Neuron (in vitro differentiated cells): ENCODE results near the gene MGMT.
"Not testable (repeated sequence)": the region's sequence is repeated elsewhere in the genome, so short reads cannot be mapped to it uniquely, and the experiment has no call there.

Experiments used
- H2AFZ ChIP-seq: one replicate; pipeline ENCODE4 v1.6.1; 2013; ENCODE audit warnings: low read depth, mild to moderate bottlenecking, inconsistent platforms, low read length, moderate library complexity
- H3K27me3 ChIP-seq: one replicate; pipeline ENCODE4 v1.6.1; 2013; ENCODE audit warnings: low read length; ENCODE audit not compliant: insufficient read depth
- H3K36me3 ChIP-seq: one replicate; pipeline ENCODE4 v1.6.1; 2013; ENCODE audit warnings: low read length; ENCODE audit not compliant: insufficient read depth
- H3K4me1 ChIP-seq: one replicate; pipeline ENCODE4 v1.6.1; 2013; ENCODE audit warnings: low read length; ENCODE audit not compliant: insufficient read depth
- H3K4me3 ChIP-seq: 2 replicates; pipeline ENCODE4 v1.5.1; 2013; ENCODE audit warnings: mild to moderate bottlenecking, low read length, moderate library complexity
- H3K9me3 ChIP-seq: one replicate; pipeline ENCODE4 v1.6.1; 2013; ENCODE audit warnings: low read length

MGMT gene

DNA sequence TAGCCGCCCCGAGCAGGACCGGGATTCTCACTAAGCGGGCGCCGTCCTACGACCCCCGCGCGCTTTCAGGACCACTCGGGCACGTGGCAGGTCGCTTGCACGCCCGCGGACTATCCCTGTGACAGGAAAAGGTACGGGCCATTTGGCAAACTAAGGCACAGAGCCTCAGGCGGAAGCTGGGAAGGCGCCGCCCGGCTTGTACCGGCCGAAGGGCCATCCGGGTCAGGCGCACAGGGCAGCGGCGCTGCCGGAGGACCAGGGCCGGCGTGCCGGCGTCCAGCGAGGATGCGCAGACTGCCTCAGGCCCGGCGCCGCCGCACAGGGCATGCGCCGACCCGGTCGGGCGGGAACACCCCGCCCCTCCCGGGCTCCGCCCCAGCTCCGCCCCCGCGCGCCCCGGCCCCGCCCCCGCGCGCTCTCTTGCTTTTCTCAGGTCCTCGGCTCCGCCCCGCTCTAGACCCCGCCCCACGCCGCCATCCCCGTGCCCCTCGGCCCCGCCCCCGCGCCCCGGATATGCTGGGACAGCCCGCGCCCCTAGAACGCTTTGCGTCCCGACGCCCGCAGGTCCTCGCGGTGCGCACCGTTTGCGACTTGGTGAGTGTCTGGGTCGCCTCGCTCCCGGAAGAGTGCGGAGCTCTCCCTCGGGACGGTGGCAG lies at the start of gene MGMT:
MGMT (plus strand) TSS at position 539 of the 656 bp plus-strand sequence.
- no peaks in the 10 kb centered on the region for H3K4me1 ChIP-seq
- peaks cover 3% of the 10 kb centered on the region for H3K27me3 ChIP-seq
- H2AFZ ChIP-seq = no peak within 1 kb of the TSS
- H3K4me3 ChIP-seq = no peak within 1 kb of the TSS
- no peaks in the 10 kb centered on the region for H3K9me3 ChIP-seq
- no peaks in the 10 kb centered on the region for H3K36me3 ChIP-seq

DNA sequence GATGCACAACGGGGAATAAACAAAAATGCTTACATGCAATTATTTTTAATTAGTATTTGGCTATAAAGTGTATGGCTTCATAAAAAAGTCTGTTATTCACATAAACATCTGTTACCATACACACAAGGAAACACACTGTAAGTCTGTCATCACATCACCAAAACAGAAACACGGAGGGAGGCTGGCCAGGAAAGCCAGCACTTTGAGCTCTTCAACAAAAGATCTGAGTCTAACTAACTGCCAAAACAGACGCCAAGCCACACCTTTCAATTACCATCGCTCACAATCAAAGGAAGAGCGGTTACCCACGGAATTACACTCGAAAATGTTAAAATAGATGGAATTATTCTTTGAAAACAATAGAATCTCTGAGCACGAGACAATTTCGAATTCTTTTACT lies 49.2 kb upstream of the MGMT start:
- no peak overlapping the region for H3K4me3 ChIP-seq
- peaks cover 3% of the 10 kb centered on the region for H3K27me3 ChIP-seq
- no peaks in the 10 kb centered on the region for H3K9me3 ChIP-seq
- H3K4me1 ChIP-seq = no peaks in the 10 kb centered on the region
- H3K36me3 ChIP-seq = no peaks in the 10 kb centered on the region
- H2AFZ ChIP-seq = no peak overlapping the region

GRCh38 chr10:129418496-129419225 lies 48.4 kb upstream of the MGMT start:
- no peak overlapping the region for H2AFZ ChIP-seq
- H3K4me3 ChIP-seq = no peak overlapping the region
- H3K9me3 ChIP-seq = no peaks in the 10 kb centered on the region
- H3K27me3 ChIP-seq = peaks cover 3% of the 10 kb centered on the region
- no peaks in the 10 kb centered on the region for H3K36me3 ChIP-seq
- H3K4me1 ChIP-seq = no peaks in the 10 kb centered on the region

DNA sequence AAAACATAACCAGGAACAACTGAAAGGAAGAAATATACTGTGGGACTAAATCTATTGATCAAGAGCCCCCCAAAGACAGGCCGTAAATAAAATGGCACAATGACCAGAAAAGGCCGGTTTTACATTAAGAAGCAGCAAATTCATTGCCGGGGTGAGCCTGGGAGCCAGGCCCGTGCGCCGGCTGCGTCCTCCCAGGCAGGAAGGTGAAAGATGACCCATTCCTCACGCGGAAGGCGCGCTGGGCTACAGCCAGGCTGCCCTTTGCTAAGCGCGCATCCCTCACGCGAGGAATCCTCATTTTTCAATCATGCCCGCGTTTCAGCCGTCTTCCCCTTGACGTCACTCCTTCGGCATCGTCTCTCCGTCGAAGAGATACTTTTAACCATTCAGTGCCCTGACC lies 47.6 kb upstream of the MGMT start:
- H3K4me1 ChIP-seq = no peaks in the 10 kb centered on the region
- H2AFZ ChIP-seq = no peak overlapping the region
- H3K36me3 ChIP-seq = no peaks in the 10 kb centered on the region
- H3K27me3 ChIP-seq = peaks cover 3% of the 10 kb centered on the region
- no peaks in the 10 kb centered on the region for H3K9me3 ChIP-seq
- H3K4me3 ChIP-seq = no peak overlapping the region

- Histone ChIP-seq H3K36me3 (no peaks in the 10 kb centered on the region), H3K4me1 (no peaks in the 10 kb centered on the region), H3K4me3 (no peak overlapping the region), H3K9me3 (no peaks in the 10 kb centered on the region), H3K27me3 (peaks cover 3% of the 10 kb centered on the region), H2AFZ (no peak overlapping the region)
Measured at GRCh38 chr10:129421399-129422010, 45.5 kb upstream of the MGMT start.

DNA sequence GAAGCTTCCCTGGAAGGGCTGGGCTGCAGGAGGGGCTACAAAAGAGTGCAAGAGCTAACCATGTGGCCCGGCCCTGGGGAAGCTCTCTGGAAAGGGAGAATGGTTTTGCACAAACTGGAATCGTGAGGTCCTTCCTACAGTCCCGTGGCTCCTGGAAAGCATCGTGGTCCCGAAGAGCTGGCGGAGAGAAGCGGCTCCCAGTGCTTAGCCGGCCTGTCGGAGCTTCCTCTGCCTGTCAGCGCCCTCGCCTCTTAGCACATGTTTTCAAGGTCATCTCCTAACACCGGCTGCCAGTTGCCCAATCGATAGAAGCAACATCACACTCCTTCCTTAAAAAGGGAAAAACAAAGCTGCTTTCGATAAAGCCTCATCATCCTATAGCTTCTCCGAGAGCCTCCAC lies 42.1 kb upstream of the MGMT start:
- H3K4me1 ChIP-seq = no peaks in the 10 kb centered on the region
- no peak overlapping the region for H3K4me3 ChIP-seq
- H3K27me3 ChIP-seq = no peaks in the 10 kb centered on the region
- H3K36me3 ChIP-seq = no peaks in the 10 kb centered on the region
- no peaks in the 10 kb centered on the region for H3K9me3 ChIP-seq
- H2AFZ ChIP-seq = no peak overlapping the region

DNA sequence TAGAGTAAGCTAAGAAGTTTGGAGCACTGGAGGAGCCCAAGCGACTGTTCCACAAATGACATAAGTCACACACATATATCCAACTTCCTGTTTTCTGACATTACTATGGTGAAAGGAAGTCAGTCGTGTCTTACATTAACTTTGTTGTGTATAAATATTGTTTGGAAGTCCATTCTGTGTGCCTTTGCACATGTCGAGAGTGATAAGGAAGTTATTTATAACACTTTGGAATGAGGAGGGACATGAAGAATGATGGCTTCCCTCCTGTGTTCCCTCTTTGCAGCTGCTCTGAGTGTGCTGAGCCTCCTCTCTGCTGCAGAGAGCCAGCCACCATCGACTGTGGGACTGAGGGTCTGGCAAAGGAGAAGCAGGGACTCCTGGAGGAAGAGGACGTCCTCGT lies 40.4 kb upstream of the MGMT start:
- no peaks in the 10 kb centered on the region for H3K36me3 ChIP-seq
- no peak overlapping the region for H3K4me3 ChIP-seq
- H2AFZ ChIP-seq = no peak overlapping the region
- no peaks in the 10 kb centered on the region for H3K9me3 ChIP-seq
- no peaks in the 10 kb centered on the region for H3K27me3 ChIP-seq
- no peaks in the 10 kb centered on the region for H3K4me1 ChIP-seq

DNA sequence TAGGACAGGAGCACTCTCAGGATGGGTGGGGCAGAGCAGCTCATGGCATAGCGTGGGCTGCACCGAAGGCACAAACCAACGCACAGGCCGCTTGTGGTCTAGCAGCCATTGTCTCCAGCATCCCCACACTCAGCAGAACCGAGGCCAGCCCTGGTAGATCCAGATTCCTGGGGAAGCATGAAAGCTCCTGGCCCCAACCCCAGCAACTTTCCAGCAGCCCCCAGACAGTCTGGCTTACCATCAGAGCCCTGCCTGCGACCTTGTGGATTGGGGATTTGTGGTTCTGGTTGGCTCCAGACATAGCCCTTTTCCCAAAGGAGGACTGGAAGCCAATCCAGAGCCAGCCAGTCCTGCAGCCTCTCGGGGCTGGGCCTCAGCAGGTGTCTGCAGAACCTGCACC lies 33.8 kb upstream of the MGMT start:
- Histone ChIP-seq H3K4me1 (no peaks in the 10 kb centered on the region), H2AFZ (no peak overlapping the region)

DNA sequence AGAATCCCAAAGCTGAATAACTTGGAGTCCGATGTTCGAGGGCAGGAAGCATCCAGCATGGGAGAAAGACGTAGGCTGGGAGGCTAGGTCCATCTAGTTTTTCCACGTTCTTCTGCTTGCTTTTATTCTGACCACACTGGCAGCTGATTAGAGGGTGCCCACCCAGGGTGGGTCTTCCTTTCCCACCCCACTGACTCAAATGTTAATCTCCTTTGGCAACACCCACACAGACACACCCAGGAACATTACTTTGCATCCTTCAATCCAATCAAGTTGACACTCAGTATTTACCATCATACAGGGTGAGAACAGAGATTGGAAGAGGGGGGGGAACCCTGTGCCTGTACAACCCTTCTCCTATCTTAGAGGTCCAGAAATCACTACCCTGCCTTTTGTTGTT lies 31.3 kb upstream of the MGMT start:
- H3K27me3 ChIP-seq, H3K4me1 ChIP-seq, H2AFZ ChIP-seq, H3K36me3 ChIP-seq, H3K4me3 ChIP-seq, H3K9me3 ChIP-seq: not testable (repeated sequence)

More for the DNA sequence above, 33.8 kb upstream of the MGMT start:
- no peaks in the 10 kb centered on the region for H3K27me3 ChIP-seq
- no peak overlapping the region for H3K4me3 ChIP-seq
- H3K9me3 ChIP-seq = peaks cover 1% of the 10 kb centered on the region
- H3K36me3 ChIP-seq = no peaks in the 10 kb centered on the region

DNA sequence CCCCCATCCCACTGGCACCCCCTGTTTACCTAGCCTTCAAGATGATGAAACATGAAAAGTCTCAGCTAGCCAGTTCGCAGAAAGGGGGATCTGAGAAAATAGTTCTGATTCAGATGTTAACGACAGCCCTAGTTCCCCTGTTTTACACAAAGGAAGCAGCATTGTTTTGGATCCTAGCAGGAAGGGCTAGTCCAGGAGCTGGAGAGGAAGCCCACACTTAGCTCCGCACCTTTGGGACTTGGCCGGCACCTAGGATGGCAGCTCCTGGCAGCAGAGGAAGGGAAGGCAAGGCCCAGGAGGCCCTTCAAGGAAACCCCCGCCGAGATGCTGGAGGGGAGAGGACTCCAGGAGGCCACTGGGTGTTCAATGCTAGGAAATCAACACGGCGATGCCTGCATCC lies 29.0 kb upstream of the MGMT start:
- H3K36me3 ChIP-seq = no peaks in the 10 kb centered on the region
- peaks cover 1% of the 10 kb centered on the region for H3K9me3 ChIP-seq
- no peak overlapping the region for H3K4me3 ChIP-seq
- H3K27me3 ChIP-seq = no peaks in the 10 kb centered on the region
- H2AFZ ChIP-seq = no peak overlapping the region
- H3K4me1 ChIP-seq = no peaks in the 10 kb centered on the region

DNA sequence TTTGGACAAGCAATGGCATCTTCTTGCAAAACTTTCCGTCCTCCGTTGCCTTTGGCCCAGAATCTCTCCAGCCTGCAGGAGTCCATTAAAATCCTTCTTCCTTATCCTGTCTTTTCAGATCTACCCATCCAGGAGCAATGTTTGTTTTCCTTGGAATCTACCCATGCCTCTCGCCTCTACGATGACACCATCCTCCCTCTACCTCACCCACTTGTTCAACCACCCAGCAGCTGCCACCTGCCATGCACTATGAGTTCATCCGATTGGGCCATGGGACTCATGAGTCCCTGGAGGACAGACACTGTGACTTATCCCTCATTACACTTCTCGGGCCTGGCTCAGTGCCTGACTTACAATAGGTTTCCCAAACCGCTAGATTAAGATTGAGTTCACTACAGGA lies 26.8 kb upstream of the MGMT start:
- no peaks in the 10 kb centered on the region for H3K27me3 ChIP-seq
- no peaks in the 10 kb centered on the region for H3K4me1 ChIP-seq
- no peaks in the 10 kb centered on the region for H3K36me3 ChIP-seq
- H3K9me3 ChIP-seq = peaks cover 1% of the 10 kb centered on the region
- H3K4me3 ChIP-seq = no peak overlapping the region
- no peak overlapping the region for H2AFZ ChIP-seq

DNA sequence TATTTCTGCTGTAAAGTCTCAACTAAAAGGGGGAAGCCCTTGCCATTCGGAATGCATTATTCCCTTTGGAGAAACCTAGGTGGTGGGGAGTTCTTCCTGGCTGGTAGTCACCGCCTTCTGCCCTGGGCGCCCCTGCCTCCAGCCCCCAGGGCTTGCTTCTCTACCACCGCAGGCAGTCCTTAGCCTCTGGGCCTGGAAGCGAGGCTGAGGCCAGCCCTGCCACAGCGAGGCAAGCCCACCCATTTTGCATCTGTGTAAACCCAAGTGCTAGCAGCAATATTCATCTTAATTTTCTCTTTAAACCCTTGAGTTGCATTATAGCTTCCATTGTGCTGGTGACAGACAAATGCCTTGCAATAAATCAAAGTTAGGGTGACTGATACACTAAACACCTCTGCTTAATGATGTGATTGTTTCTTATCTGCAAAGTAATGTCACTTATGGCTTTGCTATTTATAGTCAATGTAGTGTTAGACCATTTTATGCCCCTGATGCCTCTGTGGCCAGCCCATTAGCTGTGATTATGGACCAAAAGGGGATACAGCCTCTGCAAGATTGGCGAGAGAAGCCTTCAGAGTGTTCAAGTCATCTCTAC lies 26.2 kb upstream of the MGMT start:
- H3K4me3 ChIP-seq = no peak overlapping the region
- peaks cover 1% of the 10 kb centered on the region for H3K9me3 ChIP-seq
- H3K27me3 ChIP-seq = no peaks in the 10 kb centered on the region
- no peak overlapping the region for H2AFZ ChIP-seq
- no peaks in the 10 kb centered on the region for H3K36me3 ChIP-seq
- no peaks in the 10 kb centered on the region for H3K4me1 ChIP-seq

GRCh38 chr10:129441372-129442009 lies 25.6 kb upstream of the MGMT start:
- Histone ChIP-seq H3K36me3 (no peaks in the 10 kb centered on the region), H3K27me3 (no peaks in the 10 kb centered on the region), H2AFZ (no peak overlapping the region), H3K4me1 (no peaks in the 10 kb centered on the region), H3K9me3 (peaks cover under 1% of the 10 kb centered on the region), H3K4me3 (no peak overlapping the region)
